ENCODE measurements around the gene PLA2G4C. TPM values are rescaled to one million over a fixed set of nuclear protein-coding genes. Genes with fewer than 3 reads are reported as not detected.

Gene PLA2G4C
- polyA plus RNA-seq, 3 donors = 3.8 to 14.5 (median 8.5) TPM

- H3K9me3 ChIP-seq (replicated peaks in 1 of 2; ENCODE audit: control insufficient read depth in 1 of 2, insufficient read depth in 1 of 2, low read length in 2 of 2) = peaks cover 0 to 5% of the 10 kb centered on the region in 2 donors
- H3K4me3 ChIP-seq (replicated peaks in 1 of 3; ENCODE audit: low read depth in 2 of 3, low read length in 3 of 3) = no peak overlapping the region
- H3K4me2 ChIP-seq (replicated peaks; ENCODE audit: extremely low read depth, low read length, poor library complexity, severe bottlenecking) = no peak overlapping the region
- no peak overlapping the region for H3K27ac ChIP-seq (ENCODE audit: low read depth in 1 of 2, low read length in 2 of 2)
- intact Hi-C loops (cut with micrococcal nuclease) = no loop called here
- H3K36me3 Mint-ChIP-seq = no peaks in the 10 kb centered on the region
- H3K27ac Mint-ChIP-seq = no peak overlapping the region
- H3K36me3 ChIP-seq (replicated peaks in 1 of 2; ENCODE audit: control insufficient read depth in 1 of 2, insufficient read depth in 2 of 2, low read length in 2 of 2) = no peaks in the 10 kb centered on the region
- peaks cover 0 to 6% (median 0%) of the 10 kb centered on the region in 3 donors for H3K27me3 Mint-ChIP-seq (ENCODE audit: low read depth in 3 of 3)
- no peaks in the 10 kb centered on the region for H3K79me2 ChIP-seq (ENCODE audit: insufficient read depth, low read length)
- no peak overlapping the region for H3K9ac ChIP-seq (ENCODE audit: insufficient read depth, low read length, poor library complexity, severe bottlenecking)
- H4K20me1 ChIP-seq (ENCODE audit: insufficient read depth, low read length) = no peaks in the 10 kb centered on the region
- peaks cover 2 to 11% (median 9%) of the 10 kb centered on the region in 7 donors for H3K9me3 Mint-ChIP-seq
- H2AFZ ChIP-seq (ENCODE audit: insufficient read depth, low read depth, low read length, poor library complexity, severe bottlenecking) = no peak overlapping the region
- DNase-seq = no peak
- H3K4me3 Mint-ChIP-seq = no peak overlapping the region
- H3K27me3 ChIP-seq (ENCODE audit: control insufficient read depth in 2 of 2, insufficient read depth in 2 of 2, low read length in 2 of 2) = no peaks in the 10 kb centered on the region
- no peaks in the 10 kb centered on the region for H3K4me1 Mint-ChIP-seq
- H3K4me1 ChIP-seq (ENCODE audit: control insufficient read depth in 1 of 2, insufficient read depth in 2 of 2, low read length in 2 of 2) = no peaks in the 10 kb centered on the region
- 88% methylated on average over 5 of the region's 6 CpGs for WGBS (ENCODE audit: insufficient coverage)
- TF ChIP-seq, protein P1, sequence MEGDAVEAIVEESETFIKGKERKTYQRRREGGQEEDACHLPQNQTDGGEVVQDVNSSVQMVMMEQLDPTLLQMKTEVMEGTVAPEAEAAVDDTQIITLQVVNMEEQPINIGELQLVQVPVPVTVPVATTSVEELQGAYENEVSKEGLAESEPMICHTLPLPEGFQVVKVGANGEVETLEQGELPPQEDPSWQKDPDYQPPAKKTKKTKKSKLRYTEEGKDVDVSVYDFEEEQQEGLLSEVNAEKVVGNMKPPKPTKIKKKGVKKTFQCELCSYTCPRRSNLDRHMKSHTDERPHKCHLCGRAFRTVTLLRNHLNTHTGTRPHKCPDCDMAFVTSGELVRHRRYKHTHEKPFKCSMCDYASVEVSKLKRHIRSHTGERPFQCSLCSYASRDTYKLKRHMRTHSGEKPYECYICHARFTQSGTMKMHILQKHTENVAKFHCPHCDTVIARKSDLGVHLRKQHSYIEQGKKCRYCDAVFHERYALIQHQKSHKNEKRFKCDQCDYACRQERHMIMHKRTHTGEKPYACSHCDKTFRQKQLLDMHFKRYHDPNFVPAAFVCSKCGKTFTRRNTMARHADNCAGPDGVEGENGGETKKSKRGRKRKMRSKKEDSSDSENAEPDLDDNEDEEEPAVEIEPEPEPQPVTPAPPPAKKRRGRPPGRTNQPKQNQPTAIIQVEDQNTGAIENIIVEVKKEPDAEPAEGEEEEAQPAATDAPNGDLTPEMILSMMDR (IDR thresholded peaks at IDR 0.05) = peak; percentile 13
Measured at GRCh38 chr19:48006762-48007161, 103.9 kb downstream of the PLA2G4C start.

DNA sequence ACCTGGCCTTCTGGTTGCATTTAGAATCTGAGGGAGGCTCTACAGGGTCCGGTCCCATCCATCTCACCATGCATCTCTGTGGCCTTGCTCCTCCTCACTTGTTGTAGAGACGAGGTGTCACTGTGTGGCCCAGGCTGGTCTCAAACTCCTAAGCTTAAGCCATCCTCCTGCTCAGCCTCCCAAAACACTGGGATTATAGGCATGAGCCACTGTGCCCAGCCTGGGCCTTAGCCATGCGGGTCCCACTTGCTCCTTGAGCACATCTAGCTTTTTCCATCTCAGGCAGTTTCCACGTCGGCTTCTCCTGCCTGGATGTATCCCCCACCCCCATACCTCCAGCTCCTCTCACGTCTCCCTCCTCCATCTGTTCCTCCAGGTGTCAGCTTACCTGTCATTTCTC, 106.4 kb downstream of the PLA2G4C start:
- Mint-ChIP-seq H3K27ac (no peak overlapping the region), H3K36me3 (no peaks in the 10 kb centered on the region), H3K4me1 (no peaks in the 10 kb centered on the region), H3K27me3 (ENCODE audit: low read depth in 3 of 3) (peaks cover 2 to 12% (median 2%) of the 10 kb centered on the region in 3 donors), H3K4me3 (no peak overlapping the region), H3K9me3 (peaks cover 2 to 12% (median 9%) of the 10 kb centered on the region in 7 donors)
- no peak for DNase-seq
- H3K4me2 ChIP-seq (replicated peaks; ENCODE audit: extremely low read depth, low read length, poor library complexity, severe bottlenecking) = no peak overlapping the region
- no peaks in the 10 kb centered on the region for H3K36me3 ChIP-seq (replicated peaks in 1 of 2; ENCODE audit: control insufficient read depth in 1 of 2, insufficient read depth in 2 of 2, low read length in 2 of 2)
- no peaks in the 10 kb centered on the region for H3K4me1 ChIP-seq (ENCODE audit: control insufficient read depth in 1 of 2, insufficient read depth in 2 of 2, low read length in 2 of 2)
- peaks cover 0 to 5% of the 10 kb centered on the region in 2 donors for H3K9me3 ChIP-seq (replicated peaks in 1 of 2; ENCODE audit: control insufficient read depth in 1 of 2, insufficient read depth in 1 of 2, low read length in 2 of 2)
- no peak overlapping the region for H3K9ac ChIP-seq (ENCODE audit: insufficient read depth, low read length, poor library complexity, severe bottlenecking)
- H3K27ac ChIP-seq (ENCODE audit: low read depth in 1 of 2, low read length in 2 of 2) = no peak overlapping the region
- H3K27me3 ChIP-seq (ENCODE audit: control insufficient read depth in 2 of 2, insufficient read depth in 2 of 2, low read length in 2 of 2) = no peaks in the 10 kb centered on the region
- H4K20me1 ChIP-seq (ENCODE audit: insufficient read depth, low read length) = no peaks in the 10 kb centered on the region
- no peaks in the 10 kb centered on the region for H3K79me2 ChIP-seq (ENCODE audit: insufficient read depth, low read length)
- H3K4me3 ChIP-seq (replicated peaks in 1 of 3; ENCODE audit: low read depth in 2 of 3, low read length in 3 of 3) = no peak overlapping the region
- WGBS (ENCODE audit: insufficient coverage) = 87% methylated on average over 6 of the region's 6 CpGs
- H2AFZ ChIP-seq (ENCODE audit: insufficient read depth, low read depth, low read length, poor library complexity, severe bottlenecking) = no peak overlapping the region
- intact Hi-C loops (cut with micrococcal nuclease) = no loop called here
- TF ChIP-seq, protein P1 (IDR thresholded peaks at IDR 0.05) = no peak
